ENCODE measurements around the gene FAM107B. TPM values are rescaled to one million over a fixed set of nuclear protein-coding genes. Genes with fewer than 3 reads are reported as not detected.

FAM107B gene
- total and polyA plus RNA-seq, 2 experiments from 2014 or later: 11.0 to 17.6 TPM

GRCh38 chr10:14585287-14586193 is 189.2 kb downstream of the FAM107B start (continued):
- TF ChIP-seq EZH2 (IDR thresholded peaks at IDR 0.05; ENCODE audit: low read depth, unreplicated experiment) (no peak), ETS1 (IDR thresholded peaks at IDR 0.05) (peak; percentile 45; the same call in 1 of the 2 replicates)

GRCh38 chr10:14584661-14585060 is 190.0 kb downstream of the FAM107B start:
- no peaks in the 10 kb centered on the region for H4K20me1 ChIP-seq (replicated peaks; ENCODE audit: insufficient read depth)
- peaks cover 39% of the 10 kb centered on the region for H3K4me1 ChIP-seq (ENCODE audit: insufficient read depth)
- 0 out of 2 replicates have a peak, but pooled peaks cover 5% of the 10 kb centered on the region for H3F3A ChIP-seq (replicated peaks; ENCODE audit: low read depth)
- H3K36me3 ChIP-seq (ENCODE audit: insufficient read depth): no peaks in the 10 kb centered on the region
- peaks cover 78% of the 10 kb centered on the region for H3K79me2 ChIP-seq (replicated peaks; ENCODE audit: insufficient read depth)
- ATAC-seq: peak; percentile 16; the same call in 2 of the 3 replicates
- H3K27ac ChIP-seq (ENCODE audit: low read depth): no peak overlapping the region
- Mint-ChIP-seq H3K4me3 (no peak overlapping the region), H3K4me1 (peaks cover 46% of the 10 kb centered on the region), H3K27ac (peak overlapping the region; percentile 32; the same call in 1 of the 2 replicates), H3K27me3 (ENCODE audit: insufficient read depth, low read depth, poor library complexity) (peaks cover 3% of the 10 kb centered on the region), H3K36me3 (ENCODE audit: low read depth) (no peaks in the 10 kb centered on the region), H3K9me3 (no peaks in the 10 kb centered on the region)
- H3K4me3 ChIP-seq: no peak overlapping the region
- no peaks in the 10 kb centered on the region for H3K27me3 ChIP-seq (ENCODE audit: insufficient read depth)
- peak; percentile 12 for DNase-seq (ENCODE audit: low spot score)
- H3K9me2 ChIP-seq (ENCODE audit: insufficient read depth): peaks cover 5% of the 10 kb centered on the region; the same call in 1 of the 2 replicates
- TF ChIP-seq EZH2phosphoT487 (IDR thresholded peaks at IDR 0.05; ENCODE audit: unreplicated experiment) (no peak), ZNF114 (CRISPR knock-in tag; IDR thresholded peaks at IDR 0.05) (no peak), REST (IDR thresholded peaks at IDR 0.05; ENCODE audit: unreplicated experiment) (no peak), JUNB (IDR thresholded peaks at IDR 0.05; ENCODE audit: unreplicated experiment) (no peak), NANOG (IDR thresholded peaks at IDR 0.05; ENCODE audit: borderline replicate concordance) (no peak)
- H3K4me2 ChIP-seq: peak overlapping the region; percentile 68
- no peak overlapping the region for H2AFZ ChIP-seq

GRCh38 chr10:14583967-14584366 is 190.7 kb downstream of the FAM107B start:
- Mint-ChIP-seq H3K36me3 (ENCODE audit: low read depth) (no peaks in the 10 kb centered on the region), H3K27me3 (ENCODE audit: insufficient read depth, low read depth, poor library complexity) (peaks cover 3% of the 10 kb centered on the region), H3K4me3 (no peak overlapping the region), H3K4me1 (peaks cover 51% of the 10 kb centered on the region), H3K9me3 (no peaks in the 10 kb centered on the region), H3K27ac (peak overlapping the region; percentile 8; the same call in 1 of the 2 replicates)
- no peak overlapping the region for H3K4me3 ChIP-seq
- H3K36me3 ChIP-seq (ENCODE audit: insufficient read depth): no peaks in the 10 kb centered on the region
- no peaks in the 10 kb centered on the region for H4K20me1 ChIP-seq (replicated peaks; ENCODE audit: insufficient read depth)
- no peak overlapping the region for H3K4me2 ChIP-seq
- peaks cover 43% of the 10 kb centered on the region for H3K4me1 ChIP-seq (ENCODE audit: insufficient read depth)
- H3K79me2 ChIP-seq (replicated peaks; ENCODE audit: insufficient read depth): peaks cover 77% of the 10 kb centered on the region
- 0 out of 2 replicates have a peak, but pooled peaks cover 5% of the 10 kb centered on the region for H3F3A ChIP-seq (replicated peaks; ENCODE audit: low read depth)
- no peak for DNase-seq (ENCODE audit: low spot score)
- no peak overlapping the region for H3K27ac ChIP-seq (ENCODE audit: low read depth)
- peaks cover 5% of the 10 kb centered on the region; the same call in 1 of the 2 replicates for H3K9me2 ChIP-seq (ENCODE audit: insufficient read depth)
- no peak overlapping the region for H2AFZ ChIP-seq
- no peak for ATAC-seq
- no peaks in the 10 kb centered on the region for H3K27me3 ChIP-seq (ENCODE audit: insufficient read depth)
- TF ChIP-seq ETS1 (IDR thresholded peaks at IDR 0.05) (no peak), POLR2AphosphoS5 (IDR thresholded peaks at IDR 0.05; ENCODE audit: low read depth) (no peak)

All from GM23338 (cell line).